Suprapubic skin (tissue), 4 donors: ENCODE measurements around the gene PSMA6.

ENCODE experiments used
- POLR2A ChIP-seq, 2 donors: fragments of 450-650 bp; IDR thresholded peaks; one replicate each; pipeline ENCODE4 v1.6.1; 2017; ENCODE audit warnings: antibody characterized with exemption in 2 of 2, mild to moderate bottlenecking in 2 of 2, moderate library complexity in 2 of 2
- POLR2AphosphoS5 ChIP-seq, 3 donors: sonication (generic); formaldehyde crosslinking; IDR thresholded peaks; one replicate each; pipeline ENCODE4 v1.6.1; 2017; ENCODE audit warnings: antibody characterized with exemption in 3 of 3
- TF ChIP-seq, protein P1 (sequence below), 2 donors: fragments of 200-600 bp in 1 of 2; fragments of 450-650 bp in 1 of 2; sonication (generic) in 1 of 2; IDR thresholded peaks; one replicate each; pipeline ENCODE4 v1.5.1; 2016 to 2019; ENCODE audit warnings: antibody characterized with exemption in 2 of 2, mild to moderate bottlenecking in 1 of 2, moderate library complexity in 1 of 2

DNA sequence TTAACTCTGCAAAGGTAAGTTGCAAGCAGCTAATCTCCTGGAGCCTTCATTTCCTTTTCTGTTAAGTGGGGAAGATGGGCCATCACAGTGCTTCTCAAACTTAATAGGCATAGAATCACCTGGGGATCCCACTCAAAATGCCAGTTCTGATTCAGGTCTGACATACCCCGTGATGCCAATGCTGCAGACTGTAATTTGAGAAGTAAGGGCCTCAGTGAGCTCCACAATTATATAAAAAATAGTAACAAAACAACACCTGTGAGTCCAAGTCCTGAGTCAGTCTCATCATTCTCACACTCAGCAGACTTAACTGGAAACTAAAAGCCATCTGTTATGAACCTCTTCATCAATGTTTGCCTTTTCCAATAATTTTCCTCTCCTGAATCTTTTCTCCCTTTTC, 10.8 kb upstream of the PSMA6 start:
- TF ChIP-seq, protein P1, sequence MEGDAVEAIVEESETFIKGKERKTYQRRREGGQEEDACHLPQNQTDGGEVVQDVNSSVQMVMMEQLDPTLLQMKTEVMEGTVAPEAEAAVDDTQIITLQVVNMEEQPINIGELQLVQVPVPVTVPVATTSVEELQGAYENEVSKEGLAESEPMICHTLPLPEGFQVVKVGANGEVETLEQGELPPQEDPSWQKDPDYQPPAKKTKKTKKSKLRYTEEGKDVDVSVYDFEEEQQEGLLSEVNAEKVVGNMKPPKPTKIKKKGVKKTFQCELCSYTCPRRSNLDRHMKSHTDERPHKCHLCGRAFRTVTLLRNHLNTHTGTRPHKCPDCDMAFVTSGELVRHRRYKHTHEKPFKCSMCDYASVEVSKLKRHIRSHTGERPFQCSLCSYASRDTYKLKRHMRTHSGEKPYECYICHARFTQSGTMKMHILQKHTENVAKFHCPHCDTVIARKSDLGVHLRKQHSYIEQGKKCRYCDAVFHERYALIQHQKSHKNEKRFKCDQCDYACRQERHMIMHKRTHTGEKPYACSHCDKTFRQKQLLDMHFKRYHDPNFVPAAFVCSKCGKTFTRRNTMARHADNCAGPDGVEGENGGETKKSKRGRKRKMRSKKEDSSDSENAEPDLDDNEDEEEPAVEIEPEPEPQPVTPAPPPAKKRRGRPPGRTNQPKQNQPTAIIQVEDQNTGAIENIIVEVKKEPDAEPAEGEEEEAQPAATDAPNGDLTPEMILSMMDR (IDR thresholded peaks at IDR 0.05): no peak
- no peak for TF ChIP-seq POLR2AphosphoS5 (IDR thresholded peaks at IDR 0.05)
- TF ChIP-seq POLR2A (IDR thresholded peaks at IDR 0.05): no peak
